HG02763 (cell line): ENCODE data around the gene TSR1.

Source experiments
- ATAC-seq: cut with Tn5 transposase; IDR thresholded peaks from one replicate; pipeline ENCODE4 v1.9.1; 2021; ENCODE audit warnings: mild to moderate bottlenecking, moderate library complexity; ENCODE audit not compliant: unreplicated experiment

The TSR1 gene

DNA sequence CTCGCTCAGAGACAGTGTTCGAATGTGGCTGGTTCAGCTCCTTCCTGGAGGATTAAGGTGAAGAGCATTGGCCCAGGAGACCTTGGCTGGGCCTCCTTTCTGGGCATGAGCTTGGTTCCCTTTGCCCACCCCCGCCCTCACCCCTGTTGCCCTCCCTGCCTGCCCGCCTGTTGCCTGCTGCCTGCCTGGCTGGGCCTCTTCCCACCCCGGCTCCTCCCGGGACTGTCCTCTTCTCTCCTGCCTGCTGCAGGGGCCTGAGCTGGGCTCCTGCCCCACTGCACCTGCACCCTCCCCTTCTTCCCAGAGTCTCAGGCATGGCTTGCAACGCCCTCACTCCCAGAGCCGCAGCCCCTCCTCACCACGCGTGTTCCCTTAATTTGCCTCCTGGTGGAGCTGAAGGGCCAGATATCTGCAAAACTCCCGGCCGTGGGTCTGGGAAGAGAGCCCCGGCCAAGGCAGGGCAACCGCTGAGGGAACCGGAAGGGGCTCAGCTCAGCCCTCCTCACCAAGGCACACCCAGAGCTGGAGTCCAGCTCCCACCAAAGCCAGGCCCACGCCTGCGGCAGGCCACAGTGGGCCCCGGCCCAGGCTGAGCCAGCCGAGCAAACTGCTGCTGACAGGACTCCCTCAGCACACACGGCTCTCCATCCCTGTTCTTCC is 33.4 kb upstream of the TSR1 start:
- no peak for ATAC-seq

DNA sequence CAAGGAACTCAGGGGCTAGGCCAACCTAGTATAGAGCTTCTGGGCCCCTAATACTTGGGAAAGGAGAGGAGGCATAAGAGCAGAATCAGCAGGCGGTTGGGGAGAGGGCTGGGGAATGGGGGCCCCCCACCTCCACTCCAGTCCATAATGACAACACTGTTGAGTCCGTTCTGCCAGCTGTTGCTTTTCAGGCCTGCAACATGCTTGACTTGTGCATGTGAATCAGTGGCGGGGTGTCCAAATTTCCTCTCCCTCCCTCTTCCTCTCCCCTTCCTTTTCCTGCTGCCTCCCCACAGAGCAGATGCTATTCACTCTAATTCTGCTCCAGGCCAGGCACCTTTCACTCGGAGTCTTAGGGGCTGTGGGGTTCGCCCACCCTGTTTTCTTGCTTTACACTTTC is 32.8 kb upstream of the TSR1 start:
- no peak for ATAC-seq

- no peak for ATAC-seq
Measured at GRCh38 chr17:2368359-2368758, 32.1 kb upstream of the TSR1 start.

DNA sequence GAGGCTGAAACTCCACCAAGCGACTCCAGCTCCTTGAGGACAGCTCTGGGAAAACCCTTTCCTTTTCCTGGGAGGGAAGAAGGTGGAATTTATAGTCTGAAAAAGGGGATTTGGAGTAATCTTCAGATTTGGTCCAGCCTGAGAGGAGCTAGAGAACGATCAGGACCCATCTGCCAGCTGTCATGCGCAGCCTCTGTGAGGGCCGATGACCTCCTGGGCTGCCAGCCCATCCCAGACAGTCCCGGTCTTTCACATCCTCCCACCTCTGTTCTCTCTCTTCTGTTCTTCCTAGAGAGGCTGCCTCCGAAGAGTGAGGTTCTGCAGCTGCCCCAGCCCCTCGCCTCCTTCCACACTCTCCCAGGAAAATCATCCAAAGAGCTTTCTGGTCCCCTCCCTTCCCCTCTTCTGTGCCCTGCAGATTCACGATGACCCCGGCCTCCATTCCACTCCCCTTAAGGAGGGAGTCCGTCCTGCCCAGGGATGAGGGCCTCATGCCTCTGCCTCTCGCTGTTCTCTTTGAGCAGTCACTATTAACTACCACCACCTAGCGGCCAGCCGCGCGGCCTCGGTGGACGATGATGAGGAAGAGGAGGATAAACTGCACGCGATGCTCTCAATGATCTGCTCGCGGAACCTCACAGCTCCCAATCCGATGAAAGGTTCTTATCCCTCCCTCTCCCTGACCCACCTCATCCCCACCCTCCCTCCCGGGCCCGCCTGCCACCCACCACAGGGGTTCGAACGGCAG is 30.7 kb upstream of the TSR1 start:
- no peak for ATAC-seq

- no peak for ATAC-seq
Measured at GRCh38 chr17:2365132-2365531, 28.9 kb upstream of the TSR1 start.

GRCh38 chr17:2364763-2365116 is 28.5 kb upstream of the TSR1 start:
- no peak for ATAC-seq

DNA sequence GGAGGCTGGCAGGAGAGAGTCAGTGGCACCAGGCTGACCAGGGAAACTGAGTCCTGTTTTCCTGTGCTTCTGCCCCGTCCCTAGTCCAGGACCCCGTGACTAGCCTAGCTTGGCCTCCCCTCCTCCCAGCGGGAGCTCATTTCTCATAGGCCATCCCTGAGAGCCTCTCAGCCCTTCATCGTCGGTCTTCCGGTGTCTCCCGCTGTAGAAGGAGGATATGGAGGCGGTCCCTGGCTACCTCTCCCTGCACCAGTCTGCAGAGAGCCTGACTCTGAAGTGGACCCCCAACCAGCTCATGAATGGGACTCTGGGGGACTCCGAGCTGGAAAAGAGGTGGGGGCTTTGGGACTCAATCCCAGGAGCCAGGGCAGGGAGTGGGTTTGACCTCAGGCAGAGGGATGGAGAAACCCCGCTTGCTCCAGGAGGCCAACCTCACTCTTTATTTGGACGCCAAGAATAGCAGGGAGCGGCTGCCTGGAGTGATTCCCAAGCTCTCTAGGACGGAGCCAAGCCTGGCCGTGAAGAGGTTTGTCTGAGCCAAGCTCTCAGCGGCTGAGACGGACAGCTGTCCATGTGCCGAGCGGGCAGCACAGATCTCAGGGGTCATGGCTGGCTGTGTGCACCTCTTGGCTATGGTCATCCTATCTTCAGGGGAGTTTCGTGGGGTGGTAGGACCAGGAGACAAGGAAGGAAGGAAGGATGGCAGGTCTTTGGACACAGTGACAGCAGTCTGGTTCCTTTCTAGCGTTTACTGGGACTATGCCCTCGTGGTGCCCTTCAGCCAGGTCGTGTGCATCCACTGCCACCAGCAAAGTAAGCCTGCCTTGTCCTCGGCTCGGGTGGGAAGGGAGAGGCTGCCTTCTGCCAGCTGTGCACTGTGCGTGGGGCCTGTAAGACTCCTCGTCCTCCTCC is 27.9 kb upstream of the TSR1 start:
- ATAC-seq = no peak

DNA sequence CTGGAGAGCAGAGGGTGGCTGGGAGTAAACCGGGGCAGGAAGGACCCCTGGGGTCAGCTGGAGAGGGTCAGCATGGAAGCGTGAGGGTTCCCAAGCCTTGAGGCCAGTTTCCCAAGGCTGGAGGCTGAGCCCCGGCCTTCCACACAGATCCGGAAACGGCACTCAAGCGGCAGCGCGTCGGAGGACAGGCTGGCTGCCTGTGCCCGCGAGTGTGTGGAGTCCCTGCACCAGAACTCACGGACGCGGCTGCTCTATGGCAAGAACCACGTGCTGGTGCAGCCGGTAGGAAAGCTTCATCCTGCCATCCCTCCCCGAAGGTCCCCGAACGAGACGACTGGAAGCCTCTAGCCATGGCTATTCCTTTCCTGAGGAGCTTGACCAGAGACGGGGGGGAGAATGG is 27.1 kb upstream of the TSR1 start:
- ATAC-seq = no peak

- no peak for ATAC-seq
Measured at GRCh38 chr17:2362881-2363280, 26.6 kb upstream of the TSR1 start.

DNA sequence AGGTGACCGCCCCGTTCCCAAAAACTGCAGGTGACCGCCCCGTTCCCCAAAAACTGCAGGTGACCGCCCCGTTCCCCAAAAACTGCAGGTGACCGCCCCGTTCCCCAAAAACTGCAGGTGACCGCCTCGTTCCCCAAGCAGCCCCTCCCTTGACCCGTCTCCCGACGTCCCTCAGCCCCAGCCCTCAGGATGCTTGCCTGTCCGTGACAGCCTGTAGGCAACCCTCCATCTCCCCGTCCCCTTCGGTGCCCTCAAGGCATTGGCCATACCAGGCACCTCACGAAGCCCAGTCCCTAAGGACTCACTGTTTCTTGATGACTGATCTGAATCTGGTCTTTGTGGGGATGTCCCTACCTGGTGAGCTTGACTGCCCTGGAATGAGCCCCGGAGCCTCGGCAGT is 26.2 kb upstream of the TSR1 start:
- no peak for ATAC-seq

DNA sequence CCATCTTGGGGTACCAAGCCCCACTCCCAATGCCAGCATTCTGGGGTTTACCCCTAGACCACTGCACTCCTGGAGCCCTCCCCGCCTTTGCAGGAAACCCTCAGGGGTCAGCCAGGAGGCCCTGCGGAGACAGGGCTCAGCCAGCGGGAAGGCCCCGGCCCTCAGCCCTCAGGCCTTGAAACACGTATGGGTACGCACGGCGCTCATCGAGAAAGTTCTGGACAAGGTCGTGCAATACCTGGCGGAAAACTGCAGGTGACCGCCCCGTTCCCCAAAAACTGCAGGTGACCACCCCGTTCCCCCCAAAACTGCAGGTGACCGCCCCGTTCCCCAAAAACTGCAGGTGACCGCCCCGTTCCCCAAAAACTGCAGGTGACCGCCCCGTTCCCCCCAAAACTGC is 25.8 kb upstream of the TSR1 start:
- ATAC-seq = no peak

DNA sequence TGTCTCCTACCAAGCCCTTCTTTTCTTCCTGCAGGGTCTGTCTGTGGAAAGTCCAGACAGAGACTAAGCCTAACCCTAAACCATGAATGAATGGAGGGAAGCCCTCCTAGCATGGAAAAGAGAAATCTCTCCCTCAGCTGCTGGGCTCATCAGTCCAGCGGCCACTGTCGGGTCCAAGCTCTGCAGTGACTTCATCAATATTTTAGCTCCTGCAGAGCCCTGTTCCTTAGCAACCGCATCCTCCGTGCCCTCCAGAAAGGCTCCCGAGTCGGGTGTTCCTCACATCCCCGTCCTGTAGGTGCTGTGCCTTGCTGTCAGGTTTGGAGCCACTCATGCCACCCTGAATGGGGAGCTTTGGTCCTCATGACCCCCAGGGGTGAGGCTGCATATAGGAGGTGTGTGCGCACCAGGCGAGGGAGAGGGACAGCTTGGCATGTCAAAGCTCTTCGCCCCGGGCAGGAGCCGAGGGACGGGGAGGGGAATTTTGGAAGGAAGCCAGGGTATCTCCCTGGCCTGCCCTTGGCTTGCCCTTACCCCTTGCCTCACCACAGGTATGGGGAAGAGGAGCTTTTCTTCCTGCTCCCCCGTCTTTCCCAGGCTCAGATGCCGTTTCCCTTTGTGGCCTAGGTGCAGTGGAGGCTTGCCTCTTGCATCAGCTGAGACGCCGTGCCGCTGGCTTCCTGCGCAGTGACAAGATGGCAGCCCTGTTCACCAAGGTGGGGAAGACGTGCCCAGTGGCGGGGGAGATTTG is 24.9 kb upstream of the TSR1 start:
- ATAC-seq = no peak

DNA sequence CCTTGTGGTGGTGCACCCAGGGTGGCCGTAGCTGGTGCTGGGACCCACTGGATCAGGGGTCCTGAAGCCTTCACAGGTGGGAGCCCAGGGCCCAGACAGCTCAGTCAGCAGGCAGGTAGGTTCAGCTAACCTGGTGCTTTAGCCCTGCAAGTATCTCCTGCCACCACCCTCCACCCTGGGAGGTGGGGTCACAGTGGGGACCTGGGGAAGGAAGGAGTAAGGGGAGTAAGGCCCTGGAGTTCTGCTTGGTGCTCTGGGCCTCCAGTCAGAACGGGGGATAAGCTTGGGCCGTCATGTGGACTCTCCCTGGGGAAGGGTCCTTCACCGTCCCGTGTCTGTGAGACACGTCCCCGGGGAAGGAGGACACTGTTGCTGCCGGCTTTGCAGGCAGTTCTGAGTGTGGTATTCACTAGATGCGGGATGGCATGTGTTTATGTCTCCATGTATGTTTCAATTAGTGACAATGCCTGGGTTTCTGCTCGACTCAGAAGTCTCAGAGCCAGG is 21.7 kb upstream of the TSR1 start:
- ATAC-seq = no peak

DNA sequence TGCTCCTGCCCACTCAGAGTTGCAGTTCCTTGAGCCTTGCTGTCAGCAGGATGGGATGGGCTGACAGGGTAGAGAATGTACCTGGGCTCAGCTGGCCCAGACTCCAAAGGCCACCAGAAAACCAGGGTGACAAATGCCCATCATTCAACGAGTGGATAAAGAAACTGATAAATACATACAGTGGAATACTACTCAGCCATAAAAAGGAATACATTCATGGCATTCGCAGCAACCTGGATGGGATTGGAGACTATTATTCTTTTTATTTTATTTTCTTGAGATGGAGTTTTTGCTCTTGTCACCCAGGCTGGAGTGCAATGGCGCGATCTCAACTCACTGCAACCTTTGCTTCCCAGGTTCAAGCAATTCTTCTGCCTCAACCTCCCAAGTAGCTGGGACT is 21.0 kb upstream of the TSR1 start:
- ATAC-seq = no peak

GRCh38 chr17:2354311-2354710 is 18.1 kb upstream of the TSR1 start:
- no peak for ATAC-seq

GRCh38 chr17:2351269-2351668 is 15.0 kb upstream of the TSR1 start:
- no peak for ATAC-seq

- ATAC-seq = no peak
Measured at GRCh38 chr17:2347805-2348685, 11.8 kb upstream of the TSR1 start.

GRCh38 chr17:2346475-2346874 is 10.2 kb upstream of the TSR1 start:
- ATAC-seq = no peak

- ATAC-seq = no peak
Measured at GRCh38 chr17:2344528-2344927, 8.3 kb upstream of the TSR1 start.

- no peak for ATAC-seq
Measured at GRCh38 chr17:2343421-2343820, 7.2 kb upstream of the TSR1 start.
